ENCODE results near the gene MCRS1.

The MCRS1 gene

DNA sequence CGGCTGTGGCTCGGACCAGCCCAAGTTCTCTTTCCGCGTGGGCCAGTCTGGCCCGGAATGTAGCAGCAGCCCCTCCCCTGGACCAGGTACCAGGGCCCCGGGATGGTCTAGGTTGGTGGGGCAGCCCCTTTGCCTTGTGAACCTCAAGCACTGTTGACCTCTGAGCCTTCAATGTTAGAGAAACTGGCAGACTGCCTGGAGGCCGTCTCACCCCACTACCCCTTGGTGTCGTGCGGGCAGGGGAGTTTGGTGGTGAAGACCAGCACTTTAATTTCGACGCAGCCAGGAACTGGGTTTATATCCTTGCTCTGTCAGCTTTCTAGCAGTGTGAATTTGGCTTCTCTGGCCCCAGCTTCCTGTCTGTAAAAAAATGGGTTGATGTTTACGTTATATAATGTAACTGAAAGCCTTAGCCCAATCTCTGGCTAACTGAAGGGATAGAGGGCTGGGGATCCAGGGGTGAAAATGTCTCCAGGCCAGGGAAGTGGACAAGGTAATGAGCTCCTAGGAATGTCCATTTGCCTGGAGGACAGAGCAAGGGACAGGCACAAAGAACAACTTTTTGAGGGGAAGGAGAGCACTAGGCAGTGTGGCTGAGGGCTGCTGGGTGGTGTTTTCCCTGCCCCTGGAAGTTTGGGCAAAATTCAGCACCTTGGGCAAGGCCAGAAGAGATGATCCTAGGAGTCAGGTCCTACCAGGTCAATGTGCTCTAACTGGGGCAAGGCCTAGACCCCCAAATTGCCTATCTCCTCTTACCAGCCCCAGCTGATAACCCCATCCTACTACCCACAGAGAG is 11.4 kb downstream of the MCRS1 start:
- DNase-seq (ENCODE audit: low read depth in 2 of 3, low spot score in 2 of 3): no peak

DNA sequence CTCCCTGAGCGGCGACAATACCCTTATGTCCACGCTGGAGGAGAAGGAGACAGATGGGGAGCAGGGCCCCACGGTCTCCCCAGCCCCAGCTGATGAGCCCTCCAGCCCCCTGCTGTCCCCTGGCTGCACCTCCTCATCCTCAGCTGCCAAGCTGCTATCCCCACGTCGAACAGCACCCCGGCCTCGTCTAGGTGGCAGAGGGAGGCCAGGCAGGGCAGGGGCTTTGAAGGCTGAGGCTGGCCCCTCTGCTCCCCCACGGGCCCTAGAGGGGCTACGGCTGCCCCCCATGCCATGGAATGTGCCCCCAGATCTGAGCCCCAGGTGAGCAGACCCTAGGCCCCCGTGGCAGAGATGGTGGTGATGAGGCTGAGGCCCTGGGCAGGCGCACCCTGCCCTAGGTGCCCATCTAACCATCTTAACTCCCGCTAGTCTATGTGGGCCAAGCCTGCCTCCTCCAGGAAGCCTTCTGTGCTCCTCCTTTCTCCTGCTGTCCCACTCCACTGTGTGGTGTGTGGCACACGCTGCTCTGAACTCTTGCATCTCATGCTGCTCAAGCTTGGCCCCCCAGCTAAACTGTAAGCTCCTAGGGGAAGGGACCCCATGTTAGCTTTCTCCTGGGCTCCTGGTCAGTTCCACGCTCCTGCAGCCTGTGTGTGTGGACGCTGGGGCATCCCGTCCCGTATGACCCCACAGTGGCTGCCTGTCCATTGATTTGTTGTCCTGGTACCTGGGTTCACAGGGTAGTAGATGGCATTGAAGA is 12.1 kb downstream of the MCRS1 start:
- no peak for DNase-seq (ENCODE audit: low read depth in 2 of 3, low spot score in 2 of 3)

DNA sequence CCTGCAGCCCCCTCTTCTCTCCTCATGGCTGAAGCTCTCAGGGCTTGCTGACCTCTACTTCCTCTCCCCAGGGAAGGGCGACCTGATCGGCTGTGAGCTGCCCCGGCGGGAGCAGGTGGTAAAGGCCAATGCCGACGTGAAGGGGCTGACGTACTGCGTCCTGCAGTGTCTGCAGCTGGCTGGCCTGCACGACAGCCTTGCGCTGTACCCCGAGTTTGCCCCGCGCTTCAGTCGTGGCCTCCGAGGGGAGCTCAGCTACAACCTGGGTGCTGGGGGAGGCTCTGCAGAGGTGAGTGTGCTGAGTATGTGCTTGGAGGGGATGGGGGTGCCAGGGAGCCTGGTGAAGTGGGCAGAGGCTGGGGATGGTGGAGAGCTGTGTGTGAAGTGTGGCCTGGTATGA is 13.7 kb downstream of the MCRS1 start:
- no peak for DNase-seq (ENCODE audit: low read depth in 2 of 3, low spot score in 2 of 3)

DNA sequence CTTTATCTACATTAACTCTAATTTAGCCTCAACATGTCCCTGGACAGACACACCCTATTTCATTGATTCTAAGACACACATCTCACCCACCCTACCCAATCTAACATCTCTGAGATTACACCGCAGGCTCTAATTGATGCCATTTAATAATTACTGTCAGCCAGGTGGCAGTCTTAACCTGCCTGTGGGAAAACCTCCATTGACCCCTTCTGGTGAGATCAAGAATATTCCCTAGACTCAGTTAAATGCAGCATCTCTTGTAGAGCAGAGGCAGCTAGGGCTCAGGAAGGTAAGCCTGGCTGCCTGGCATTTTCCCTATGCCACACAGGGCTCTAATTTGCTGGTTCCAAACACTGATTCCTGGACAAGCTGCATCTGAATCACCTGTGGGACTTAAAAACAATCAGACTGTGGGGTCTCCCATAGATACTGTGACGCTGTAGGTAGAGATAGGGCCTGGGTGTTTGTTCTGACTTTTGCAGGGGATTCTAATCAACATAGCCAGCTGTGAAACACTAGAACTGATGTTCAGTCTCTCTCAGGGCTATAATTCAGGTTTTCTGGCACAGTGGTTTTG is 14.3 kb downstream of the MCRS1 start:
- no peak for DNase-seq (ENCODE audit: low read depth in 2 of 3, low spot score in 2 of 3)

DNA sequence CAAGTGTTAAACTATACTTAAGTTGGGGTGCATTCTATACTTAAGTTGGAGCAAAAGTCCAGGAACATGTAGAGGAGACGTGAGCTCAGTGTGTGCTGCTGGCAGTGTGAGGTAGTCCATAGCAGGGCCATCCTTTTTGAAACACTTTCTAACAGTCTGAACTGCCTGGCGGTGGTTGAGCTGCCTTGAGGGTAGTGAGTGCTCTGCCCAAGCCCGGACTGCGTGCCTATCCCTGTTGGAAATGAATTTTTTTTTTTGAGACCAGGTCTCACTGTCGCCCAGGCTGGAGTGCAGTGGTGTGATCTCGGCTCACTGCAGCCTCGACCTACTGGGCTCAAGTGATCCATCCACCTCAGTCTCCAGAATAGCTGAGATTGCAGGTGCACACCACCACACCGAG is 15.0 kb downstream of the MCRS1 start:
- DNase-seq (ENCODE audit: low read depth in 2 of 3, low spot score in 2 of 3): no peak

GRCh38 chr12:49552425-49552824 is 15.5 kb downstream of the MCRS1 start:
- DNase-seq (ENCODE audit: low read depth in 2 of 3, low spot score in 2 of 3): no peak

GRCh38 chr12:49552014-49552413 is 15.9 kb downstream of the MCRS1 start:
- no peak for DNase-seq (ENCODE audit: low read depth in 2 of 3, low spot score in 2 of 3)

GRCh38 chr12:49550693-49551252 is 17.2 kb downstream of the MCRS1 start:
- DNase-seq (ENCODE audit: low read depth in 2 of 3, low spot score in 2 of 3): no peak

GRCh38 chr12:49549735-49550692 is 17.9 kb downstream of the MCRS1 start:
- no peak for DNase-seq (ENCODE audit: low read depth in 2 of 3, low spot score in 2 of 3)

DNA sequence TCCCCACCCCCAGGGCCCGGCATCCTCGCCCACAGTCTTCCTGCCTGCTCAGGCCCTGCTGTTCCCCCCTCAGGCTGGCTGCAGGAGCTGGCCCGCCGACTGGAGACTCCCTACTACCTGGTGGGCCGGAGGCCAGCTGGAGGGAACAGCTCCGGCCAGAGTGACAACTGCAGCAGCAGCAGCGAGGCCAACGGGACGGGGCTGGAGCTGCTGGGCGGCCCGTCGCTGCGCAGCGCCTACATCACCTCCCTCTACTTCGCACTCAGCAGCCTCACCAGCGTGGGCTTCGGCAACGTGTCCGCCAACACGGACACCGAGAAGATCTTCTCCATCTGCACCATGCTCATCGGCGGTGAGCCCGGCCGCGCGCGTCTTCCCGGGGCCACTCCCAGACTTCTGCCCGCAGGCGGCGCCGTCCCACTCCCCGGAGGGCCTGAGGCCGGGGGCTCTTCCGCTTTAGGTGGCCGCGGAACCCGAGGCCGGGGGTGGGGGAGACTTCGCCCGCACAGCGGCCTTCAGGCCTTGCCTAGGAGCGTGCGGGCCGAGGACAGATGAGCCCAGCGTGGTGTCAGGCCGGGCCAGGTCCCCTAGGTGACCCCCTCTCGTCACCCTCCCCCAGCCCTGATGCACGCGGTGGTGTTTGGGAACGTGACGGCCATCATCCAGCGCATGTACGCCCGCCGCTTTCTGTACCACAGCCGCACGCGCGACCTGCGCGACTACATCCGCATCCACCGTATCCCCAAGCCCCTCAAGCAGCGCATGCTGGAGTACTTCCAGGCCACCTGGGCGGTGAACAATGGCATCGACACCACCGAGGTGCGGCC is 18.9 kb downstream of the MCRS1 start:
- no peak for DNase-seq (ENCODE audit: low read depth in 2 of 3, low spot score in 2 of 3)

DNA sequence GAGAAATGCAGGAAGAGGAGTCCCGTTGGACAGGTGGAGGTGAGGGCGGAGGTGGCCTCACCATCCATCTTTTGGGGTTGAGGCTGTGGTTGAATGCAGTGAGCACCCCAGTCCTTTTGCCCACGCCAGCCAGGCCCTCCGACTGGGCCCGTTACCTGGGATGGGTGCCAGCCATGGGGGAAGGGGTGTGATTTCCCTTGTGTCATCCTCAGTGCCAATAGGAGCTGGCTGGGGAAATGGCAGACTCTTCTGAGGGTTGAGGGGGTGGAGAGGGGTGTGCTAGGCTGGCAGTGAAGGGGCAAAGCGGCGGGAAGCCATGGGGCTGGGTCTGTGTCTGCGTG is 19.5 kb downstream of the MCRS1 start:
- no peak for DNase-seq (ENCODE audit: low read depth in 2 of 3, low spot score in 2 of 3)

DNA sequence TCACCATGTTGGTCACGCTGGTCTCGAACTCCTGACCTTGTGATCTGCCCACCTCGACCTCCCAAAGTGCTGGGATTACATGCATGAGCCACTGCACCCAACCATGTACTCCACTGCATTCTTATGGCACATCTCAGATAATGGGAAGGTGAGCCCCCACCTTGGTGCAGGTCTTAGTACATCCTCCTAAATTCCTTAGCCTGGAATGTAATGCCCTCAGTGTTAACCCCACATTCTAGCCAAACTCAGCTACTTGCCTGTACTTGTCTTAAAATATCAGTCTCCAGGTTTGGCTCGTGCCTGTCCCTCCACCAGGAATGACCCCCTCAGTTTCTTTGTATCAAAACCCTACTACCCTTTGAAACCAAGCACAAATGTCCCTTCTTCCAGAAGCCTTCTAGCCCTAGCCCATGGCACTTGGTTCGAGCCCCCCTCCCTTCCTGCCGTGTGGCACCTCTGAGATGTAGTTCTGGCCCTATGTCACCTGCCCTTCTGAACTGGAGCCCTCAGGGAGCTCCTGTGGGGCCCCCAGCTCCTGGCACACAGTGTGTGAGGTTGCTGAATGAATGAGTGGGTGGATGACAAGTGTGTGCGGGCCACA is 20.8 kb downstream of the MCRS1 start:
- no peak for DNase-seq (ENCODE audit: low read depth in 2 of 3, low spot score in 2 of 3)

- DNase-seq (ENCODE audit: low read depth in 2 of 3, low spot score in 2 of 3): no peak
Observed at GRCh38 chr12:49546481-49546880, 21.5 kb downstream of the MCRS1 start.

DNA sequence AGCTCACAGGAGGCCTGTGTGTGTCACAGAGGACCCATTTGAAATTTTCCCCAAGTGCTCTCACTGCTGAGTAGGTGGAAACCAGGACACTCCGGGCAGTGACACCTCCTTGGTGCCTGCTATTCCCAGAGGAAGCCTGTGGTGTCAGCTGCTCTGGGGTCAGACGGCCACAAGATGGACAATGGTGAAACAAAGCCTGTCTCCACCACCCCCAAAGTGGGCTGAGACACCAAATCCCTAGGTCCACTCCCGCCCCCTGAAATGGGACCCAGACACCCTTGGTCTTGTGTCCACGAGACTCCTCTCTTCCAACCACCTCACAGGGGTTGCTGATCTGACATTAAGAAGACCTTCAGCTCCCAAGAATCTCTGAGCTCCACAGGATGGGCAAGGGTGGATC is 22.1 kb downstream of the MCRS1 start:
- no peak for DNase-seq (ENCODE audit: low read depth in 2 of 3, low spot score in 2 of 3)

GRCh38 chr12:49543914-49544815 is 23.8 kb downstream of the MCRS1 start:
- DNase-seq (ENCODE audit: low read depth in 2 of 3, low spot score in 2 of 3): no peak

- DNase-seq (ENCODE audit: low read depth in 2 of 3, low spot score in 2 of 3): no peak
Observed at GRCh38 chr12:49543221-49543913, 24.6 kb downstream of the MCRS1 start.

GRCh38 chr12:49542592-49543160 is 25.3 kb downstream of the MCRS1 start:
- DNase-seq (ENCODE audit: low read depth in 2 of 3, low spot score in 2 of 3): no peak

Data from activated CD8-positive, alpha-beta memory T cell treated with anti-CD3 and anti-CD28 coated beads for 48 hours (primary cell).